GM12864 (cell line): Measurements from ENCODE around the gene LGALS8.
"Not testable (repeated sequence)": the region's sequence is repeated elsewhere in the genome, so short reads cannot be mapped to it uniquely, and the experiment has no call there.

ENCODE experiments used
- DNase-seq: peaks from one replicate; pipeline ENCODE4 v3.0.0-alpha.2; 2011; ENCODE audit warnings: low read depth
- H3K4me3 ChIP-seq: 2 replicates; pipeline ENCODE4 v1.5.1; 2011; ENCODE audit warnings: mild to moderate bottlenecking, low read depth, low read length, control low read depth
- TF ChIP-seq, protein P1 (sequence below): IDR thresholded peaks from 2 replicates; pipeline ENCODE4 v1.5.1; 2011; ENCODE audit warnings: low read depth, mild to moderate bottlenecking, moderate library complexity, low read length, control low read depth, inconsistent platforms; ENCODE audit errors: missing control alignments

Gene LGALS8

DNA sequence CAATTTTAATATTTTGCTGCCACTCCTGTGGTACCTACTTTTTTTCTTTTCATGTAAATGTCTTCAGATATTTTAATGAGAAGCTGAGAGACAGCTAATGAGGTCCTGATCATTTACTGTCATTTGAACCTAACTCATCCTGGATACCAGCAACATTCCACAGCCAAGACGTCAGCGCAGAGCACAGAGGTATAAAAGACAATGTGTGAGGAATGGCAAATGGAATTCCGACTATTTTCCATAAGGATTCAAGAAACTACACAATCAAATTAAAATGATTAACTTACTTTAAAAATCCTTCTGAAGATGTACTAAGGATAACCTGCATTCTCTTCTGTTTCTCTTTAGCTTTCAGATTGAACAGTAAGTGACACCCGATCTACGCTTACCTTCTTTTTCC lies 41.7 kb downstream of the LGALS8 start:
- TF ChIP-seq, protein P1, sequence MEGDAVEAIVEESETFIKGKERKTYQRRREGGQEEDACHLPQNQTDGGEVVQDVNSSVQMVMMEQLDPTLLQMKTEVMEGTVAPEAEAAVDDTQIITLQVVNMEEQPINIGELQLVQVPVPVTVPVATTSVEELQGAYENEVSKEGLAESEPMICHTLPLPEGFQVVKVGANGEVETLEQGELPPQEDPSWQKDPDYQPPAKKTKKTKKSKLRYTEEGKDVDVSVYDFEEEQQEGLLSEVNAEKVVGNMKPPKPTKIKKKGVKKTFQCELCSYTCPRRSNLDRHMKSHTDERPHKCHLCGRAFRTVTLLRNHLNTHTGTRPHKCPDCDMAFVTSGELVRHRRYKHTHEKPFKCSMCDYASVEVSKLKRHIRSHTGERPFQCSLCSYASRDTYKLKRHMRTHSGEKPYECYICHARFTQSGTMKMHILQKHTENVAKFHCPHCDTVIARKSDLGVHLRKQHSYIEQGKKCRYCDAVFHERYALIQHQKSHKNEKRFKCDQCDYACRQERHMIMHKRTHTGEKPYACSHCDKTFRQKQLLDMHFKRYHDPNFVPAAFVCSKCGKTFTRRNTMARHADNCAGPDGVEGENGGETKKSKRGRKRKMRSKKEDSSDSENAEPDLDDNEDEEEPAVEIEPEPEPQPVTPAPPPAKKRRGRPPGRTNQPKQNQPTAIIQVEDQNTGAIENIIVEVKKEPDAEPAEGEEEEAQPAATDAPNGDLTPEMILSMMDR, result no peak
- DNase-seq, result no peak
- no peak overlapping the region for H3K4me3 ChIP-seq

GRCh38 chr1:236568285-236568894 lies 44.6 kb downstream of the LGALS8 start:
- no peak overlapping the region for H3K4me3 ChIP-seq
- no peak for DNase-seq
- TF ChIP-seq, protein P1, result no peak

DNA sequence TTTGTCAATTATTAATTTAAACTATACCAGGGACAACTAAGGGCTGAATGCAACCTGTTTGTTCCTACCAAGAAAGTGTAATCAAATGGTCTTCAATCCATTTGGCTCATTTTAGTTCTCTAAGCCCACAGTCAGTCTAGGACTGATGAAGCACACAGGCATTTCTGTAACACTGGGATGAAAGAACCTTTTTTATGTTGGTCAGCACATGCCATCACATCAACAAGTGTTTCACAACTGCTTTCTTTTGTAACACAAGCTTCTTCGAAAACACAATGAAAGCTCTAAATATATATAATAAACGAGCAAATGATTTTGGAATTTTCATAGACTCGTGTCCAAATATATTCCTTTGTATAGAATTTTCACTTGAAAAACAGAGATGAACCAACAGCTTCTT lies 51.7 kb downstream of the LGALS8 start:
- TF ChIP-seq, protein P1, result no peak
- DNase-seq, result no peak
- H3K4me3 ChIP-seq, result no peak overlapping the region

GRCh38 chr1:236576004-236576403 lies 52.2 kb downstream of the LGALS8 start:
- no peak overlapping the region for H3K4me3 ChIP-seq
- TF ChIP-seq, protein P1, result no peak
- DNase-seq, result no peak

DNA sequence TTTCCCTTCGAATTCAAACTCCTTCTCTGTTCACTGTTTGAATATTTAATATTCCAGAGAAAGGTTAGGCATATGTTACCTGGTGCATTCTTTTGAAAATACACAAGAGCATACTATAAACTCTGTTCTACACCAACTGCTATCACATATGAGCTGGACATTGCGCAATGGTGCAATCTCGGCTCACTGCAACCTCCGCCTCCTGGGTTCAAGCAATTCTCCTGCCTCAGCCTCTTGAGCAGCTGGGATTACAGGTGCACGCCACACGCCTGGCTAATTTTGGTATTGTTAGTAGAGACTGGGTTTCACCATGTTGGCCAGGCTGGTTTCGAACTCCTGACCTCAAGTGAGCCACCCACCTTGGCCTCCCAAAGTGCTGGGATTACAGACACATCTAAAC lies 53.3 kb downstream of the LGALS8 start:
- not testable (repeated sequence) for H3K4me3 ChIP-seq, DNase-seq

DNA sequence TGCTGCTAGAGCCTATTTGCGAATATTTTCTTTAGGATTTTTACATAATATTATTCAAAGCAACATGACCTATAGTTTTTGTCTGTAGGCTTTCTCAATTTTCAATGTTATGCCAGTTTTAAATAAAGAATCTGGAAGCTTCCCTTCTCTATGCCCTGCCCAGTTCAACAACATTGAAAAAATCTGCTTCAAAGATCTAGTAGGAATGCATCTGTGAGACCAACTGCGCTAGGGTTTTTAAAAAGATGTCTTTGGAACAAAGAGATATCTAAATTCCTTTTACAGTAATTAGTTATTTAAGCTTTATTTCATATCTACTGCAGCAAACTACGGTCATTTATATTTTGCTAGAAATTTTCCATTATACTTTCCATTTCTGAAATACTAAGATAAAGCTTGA lies 54.9 kb downstream of the LGALS8 start:
- no peak for DNase-seq
- TF ChIP-seq, protein P1, result no peak
- H3K4me3 ChIP-seq, result no peak overlapping the region

GRCh38 chr1:236580404-236580803 lies 56.6 kb downstream of the LGALS8 start:
- not testable (repeated sequence) for H3K4me3 ChIP-seq, DNase-seq

GRCh38 chr1:236581528-236581927 lies 57.7 kb downstream of the LGALS8 start:
- TF ChIP-seq, protein P1, result no peak
- no peak overlapping the region for H3K4me3 ChIP-seq
- DNase-seq, result no peak
